Smooth muscle cell (in vitro differentiated cells): Measurements from ENCODE around the gene PIK3R5. TPM values are rescaled to one million over a fixed set of nuclear protein-coding genes. Genes with fewer than 3 reads are reported as not detected.

Experiments
- DNase-seq: peaks from one replicate; lab custom pipeline; 2025; ENCODE audit not compliant: unreplicated experiment; lab: John Stamatoyannopoulos, UW
- H2AFZ ChIP-seq: fragments of 200-600 bp; sonication (generic); 2 replicates; pipeline ENCODE4 v1.6.0; 2016; ENCODE audit warnings: antibody characterized with exemption, low read depth, mild to moderate bottlenecking
- H3F3A ChIP-seq: fragments of 200-600 bp; sonication (generic); 2 replicates; pipeline ENCODE4 v1.6.0; 2017; ENCODE audit warnings: antibody characterized with exemption, low read depth
- H3K27ac ChIP-seq: fragments of 200-600 bp; sonication (generic); 2 replicates; pipeline ENCODE4 v1.5.1; 2016; ENCODE audit warnings: low read depth, mild to moderate bottlenecking
- H3K27me3 ChIP-seq: fragments of 200-600 bp; sonication (generic); 2 replicates; pipeline ENCODE4 v1.6.1; 2016; ENCODE audit warnings: low read depth, mild to moderate bottlenecking
- H3K36me3 ChIP-seq: fragments of 200-600 bp; sonication (generic); 2 replicates; pipeline ENCODE4 v1.5.1; 2016; ENCODE audit warnings: low read depth
- H3K4me1 ChIP-seq: fragments of 200-600 bp; sonication (generic); 2 replicates; pipeline ENCODE4 v1.5.1; 2016; ENCODE audit warnings: low read depth
- H3K4me2 ChIP-seq: fragments of 200-600 bp; sonication (generic); 2 replicates; pipeline ENCODE4 v1.6.0; 2016; ENCODE audit warnings: mild to moderate bottlenecking
- H3K4me3 ChIP-seq: fragments of 200-600 bp; sonication (generic); 2 replicates; pipeline ENCODE4 v1.5.1; 2016; ENCODE audit warnings: mild to moderate bottlenecking
- H3K79me2 ChIP-seq: fragments of 200-600 bp; sonication (generic); 2 replicates; pipeline ENCODE4 v1.6.0; 2016; ENCODE audit warnings: low read depth, mild to moderate bottlenecking
- H3K9ac ChIP-seq: fragments of 200-600 bp; sonication (generic); 2 replicates; pipeline ENCODE4 v1.6.0; 2016; ENCODE audit warnings: low read depth
- H3K9me3 ChIP-seq: fragments of 200-600 bp; sonication (generic); replicated peaks from 2 replicates; pipeline ENCODE4 v1.5.1; 2016; ENCODE audit warnings: low read depth
- H4K20me1 ChIP-seq: fragments of 200-600 bp; sonication (generic); 2 replicates; pipeline ENCODE4 v1.6.0; 2016; ENCODE audit warnings: low read depth
- WGBS: methylation state at CpG from one replicate; pipeline ENCODE4 v1.1.7; 2016; ENCODE audit warnings: low lambda C conversion rate; 5-methylcytosine and 5-hydroxymethylcytosine counted together
- polyA plus RNA-seq: library from polyadenylated mRNA; unstranded; fragments of >200 nt; fragmentation: Nextera tagmentation; extraction: Ambion mirVana; gene quantifications from 2 replicates; pipeline ENCODE4 v1.2.1, GENCODE V29; 2016
- total RNA-seq: library from RNA; depleted of rRNA; stranded (reverse); fragments of >200 nt; gene quantifications from 2 replicates; pipeline ENCODE4 v1.2.3, GENCODE V29; 2014
- TF ChIP-seq, protein P1 (sequence below): fragments of 200-600 bp; sonication (generic); IDR thresholded peaks from 2 replicates; pipeline ENCODE4 v1.5.1; 2017; ENCODE audit warnings: borderline replicate concordance, mild to moderate bottlenecking, antibody characterized with exemption; ENCODE audit not compliant: insufficient read depth, poor library complexity, severe bottlenecking

Gene PIK3R5
- total and polyA plus RNA-seq, 2 experiments from 2014 or later, result not detected

GRCh38 chr17:8976638-8977037 lies 11.1 kb upstream of the PIK3R5 start:
- WGBS, result 93% methylated on average over 1 of the region's 1 CpG
- H3K79me2 ChIP-seq, result no peaks in the 10 kb centered on the region
- TF ChIP-seq, protein P1, sequence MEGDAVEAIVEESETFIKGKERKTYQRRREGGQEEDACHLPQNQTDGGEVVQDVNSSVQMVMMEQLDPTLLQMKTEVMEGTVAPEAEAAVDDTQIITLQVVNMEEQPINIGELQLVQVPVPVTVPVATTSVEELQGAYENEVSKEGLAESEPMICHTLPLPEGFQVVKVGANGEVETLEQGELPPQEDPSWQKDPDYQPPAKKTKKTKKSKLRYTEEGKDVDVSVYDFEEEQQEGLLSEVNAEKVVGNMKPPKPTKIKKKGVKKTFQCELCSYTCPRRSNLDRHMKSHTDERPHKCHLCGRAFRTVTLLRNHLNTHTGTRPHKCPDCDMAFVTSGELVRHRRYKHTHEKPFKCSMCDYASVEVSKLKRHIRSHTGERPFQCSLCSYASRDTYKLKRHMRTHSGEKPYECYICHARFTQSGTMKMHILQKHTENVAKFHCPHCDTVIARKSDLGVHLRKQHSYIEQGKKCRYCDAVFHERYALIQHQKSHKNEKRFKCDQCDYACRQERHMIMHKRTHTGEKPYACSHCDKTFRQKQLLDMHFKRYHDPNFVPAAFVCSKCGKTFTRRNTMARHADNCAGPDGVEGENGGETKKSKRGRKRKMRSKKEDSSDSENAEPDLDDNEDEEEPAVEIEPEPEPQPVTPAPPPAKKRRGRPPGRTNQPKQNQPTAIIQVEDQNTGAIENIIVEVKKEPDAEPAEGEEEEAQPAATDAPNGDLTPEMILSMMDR, result no peak

GRCh38 chr17:8975091-8975725 lies 9.7 kb upstream of the PIK3R5 start:
- Histone ChIP-seq H3K27ac (no peak overlapping the region), H3K27me3 (peaks cover 10% of the 10 kb centered on the region), H4K20me1 (no peaks in the 10 kb centered on the region), H2AFZ (no peak overlapping the region), H3K36me3 (no peaks in the 10 kb centered on the region), H3K4me2 (no peak overlapping the region), H3K4me3 (no peak overlapping the region), H3K79me2 (no peaks in the 10 kb centered on the region), H3K9ac (no peak overlapping the region), H3F3A (no peaks in the 10 kb centered on the region), H3K4me1 (no peaks in the 10 kb centered on the region), H3K9me3 (no peaks in the 10 kb centered on the region)
- WGBS, result 85% methylated on average over 9 of the region's 9 CpGs
- no peak for DNase-seq
- TF ChIP-seq, protein P1, result no peak

More at GRCh38 chr17:8976638-8977037, 11.1 kb upstream of the PIK3R5 start:
- no peak overlapping the region for H3K4me3 ChIP-seq
- H2AFZ ChIP-seq, result no peak overlapping the region
- no peaks in the 10 kb centered on the region for H3K4me1 ChIP-seq
- no peak overlapping the region for H3K4me2 ChIP-seq
- no peak overlapping the region for H3K27ac ChIP-seq
- peaks cover 5% of the 10 kb centered on the region for H3K27me3 ChIP-seq
- DNase-seq, result no peak
- H3K9me3 ChIP-seq, result no peaks in the 10 kb centered on the region
- no peaks in the 10 kb centered on the region for H3K36me3 ChIP-seq
- H4K20me1 ChIP-seq, result no peaks in the 10 kb centered on the region
- no peak overlapping the region for H3K9ac ChIP-seq
- no peaks in the 10 kb centered on the region for H3F3A ChIP-seq

- WGBS, result 79% methylated on average over 2 of the region's 2 CpGs
- Histone ChIP-seq H4K20me1 (no peaks in the 10 kb centered on the region), H3K27me3 (peaks cover 54% of the 10 kb centered on the region), H3K9me3 (no peaks in the 10 kb centered on the region), H3K4me2 (no peak overlapping the region), H3K4me1 (no peaks in the 10 kb centered on the region), H3K4me3 (no peak overlapping the region), H3K27ac (no peak overlapping the region), H3K36me3 (no peaks in the 10 kb centered on the region), H3F3A (no peaks in the 10 kb centered on the region), H2AFZ (no peak overlapping the region), H3K9ac (no peak overlapping the region), H3K79me2 (no peaks in the 10 kb centered on the region)
- TF ChIP-seq, protein P1, result no peak
- no peak for DNase-seq
Measured at GRCh38 chr17:8969901-8970300, 4.4 kb upstream of the PIK3R5 start.

DNA sequence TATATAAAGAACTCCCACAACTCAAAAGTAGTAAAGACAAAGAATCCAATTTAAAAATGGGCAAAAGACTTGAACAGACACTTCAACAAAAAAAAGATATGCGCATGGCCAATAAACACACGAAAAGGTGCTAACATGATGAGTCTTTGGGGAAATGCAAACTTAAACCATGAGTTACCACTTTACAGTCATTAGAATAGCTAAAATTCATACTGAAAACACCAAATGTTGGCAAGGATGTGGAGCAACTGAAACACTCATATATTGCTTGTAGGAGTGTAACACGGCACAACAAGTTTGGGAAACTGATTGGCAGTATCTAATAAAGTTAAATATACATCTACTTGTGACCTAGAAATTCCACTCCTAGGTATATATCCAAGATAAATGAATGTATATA lies 3.0 kb upstream of the PIK3R5 start:
- H3K4me3 ChIP-seq, result no peak overlapping the region
- DNase-seq, result no peak
- H3K9me3 ChIP-seq, result no peaks in the 10 kb centered on the region
- no peak overlapping the region for H3K4me2 ChIP-seq
- no peaks in the 10 kb centered on the region for H3K79me2 ChIP-seq
- TF ChIP-seq, protein P1, result no peak
- WGBS, result 91% methylated on average over 3 of the region's 3 CpGs
- no peaks in the 10 kb centered on the region for H3K36me3 ChIP-seq
- no peak overlapping the region for H2AFZ ChIP-seq
- no peaks in the 10 kb centered on the region for H4K20me1 ChIP-seq
- H3F3A ChIP-seq, result no peaks in the 10 kb centered on the region
- H3K27ac ChIP-seq, result no peak overlapping the region
- no peaks in the 10 kb centered on the region for H3K4me1 ChIP-seq
- H3K27me3 ChIP-seq, result peaks cover 68% of the 10 kb centered on the region
- H3K9ac ChIP-seq, result no peak overlapping the region
